ENCODE data around the gene FUT3. TPM values are rescaled to one million over a fixed set of nuclear protein-coding genes. Genes with fewer than 3 reads are reported as not detected.
"Not testable (repeated sequence)": the region's sequence is repeated elsewhere in the genome, so short reads cannot be mapped to it uniquely, and the experiment has no call there.

FUT3 gene
- total and polyA plus RNA-seq, 4 donors = 1.5 to 31.4 (median 18.2) TPM

DNA sequence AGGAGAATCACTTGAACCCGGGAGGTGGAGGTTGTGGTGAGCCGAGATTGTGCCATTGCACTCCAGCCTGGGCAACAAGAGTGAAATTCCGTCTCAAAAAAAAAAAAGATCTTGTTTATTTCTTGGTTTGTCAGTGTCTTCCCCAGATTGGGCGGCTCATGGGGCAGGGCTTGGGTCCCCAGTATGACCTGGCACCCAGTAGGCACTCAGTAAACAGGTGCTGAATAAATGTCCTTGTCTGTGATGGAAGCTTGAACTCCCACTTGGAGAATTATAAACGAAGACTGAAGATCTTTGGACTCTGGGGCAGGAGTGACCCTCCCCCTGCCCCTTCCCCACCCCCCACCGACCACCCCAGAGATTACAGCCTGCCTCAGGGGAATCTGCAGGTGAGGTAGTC is 28.9 kb upstream of the FUT3 start:
- ATAC-seq (ENCODE audit: insufficient read depth, low FRiP score) = no peak
- no peak overlapping the region for H3K27ac ChIP-seq (ENCODE audit: low read depth in 1 of 2, low read length in 1 of 2)
- peaks cover 0 to 6% (median 3%) of the 10 kb centered on the region in 5 donors for H3K4me1 ChIP-seq (ENCODE audit: control insufficient read depth in 5 of 5, insufficient read depth in 5 of 5, low read length in 5 of 5)
- H3K9me3 ChIP-seq (ENCODE audit: control insufficient read depth in 4 of 4, insufficient read depth in 3 of 4, low read length in 3 of 4) = no peaks in the 10 kb centered on the region
- no peak overlapping the region for H3K4me3 ChIP-seq
- DNase-seq = no peak
- peaks cover 0 to 5% (median 0%) of the 10 kb centered on the region in 3 donors for H3K27me3 ChIP-seq (ENCODE audit: control insufficient read depth in 3 of 3, insufficient read depth in 3 of 3, low read length in 2 of 3)
- TF ChIP-seq CTCF (IDR thresholded peaks at IDR 0.05; ENCODE audit: control extremely low read depth, extremely low read depth) = no peak
- H3K36me3 ChIP-seq (ENCODE audit: control insufficient read depth in 4 of 4, insufficient read depth in 4 of 4, low read length in 4 of 4) = no peaks in the 10 kb centered on the region
- 39 to 41% methylated on average over 6 of the region's 6 CpGs for WGBS, 2 donors
- no peak overlapping the region for H3K9ac ChIP-seq (ENCODE audit: insufficient read depth in 1 of 2, low read length in 2 of 2)

DNA sequence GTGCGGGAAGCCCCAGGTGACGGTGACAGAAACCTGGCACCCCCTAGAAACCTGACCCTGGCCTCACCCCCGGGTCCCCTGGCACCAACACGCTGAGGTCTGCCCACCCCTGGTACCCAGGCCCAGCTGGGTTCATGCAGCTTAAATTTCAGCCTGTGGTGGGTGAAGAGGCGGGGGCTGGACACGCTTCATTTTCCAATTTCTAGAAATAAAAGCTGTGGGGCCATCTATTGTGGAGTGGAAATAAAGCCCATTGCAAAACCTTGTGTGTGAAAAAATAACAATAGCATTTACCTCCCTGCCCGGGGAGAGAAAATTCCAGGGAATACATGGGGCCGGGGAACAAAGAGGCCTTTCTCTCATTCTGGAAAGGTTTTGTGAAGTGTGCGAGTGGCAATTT is 26.6 kb upstream of the FUT3 start:
- no peak overlapping the region for H3K4me3 ChIP-seq
- H3K27ac ChIP-seq (ENCODE audit: low read depth in 1 of 2, low read length in 1 of 2) = no peak overlapping the region
- ATAC-seq (ENCODE audit: insufficient read depth, low FRiP score) = no peak
- no peak overlapping the region for H3K9ac ChIP-seq (ENCODE audit: insufficient read depth in 1 of 2, low read length in 2 of 2)
- peaks cover 0 to 5% (median 0%) of the 10 kb centered on the region in 3 donors for H3K27me3 ChIP-seq (ENCODE audit: control insufficient read depth in 3 of 3, insufficient read depth in 3 of 3, low read length in 2 of 3)
- no peak for TF ChIP-seq CTCF (IDR thresholded peaks at IDR 0.05; ENCODE audit: control extremely low read depth, extremely low read depth)
- H3K9me3 ChIP-seq (ENCODE audit: control insufficient read depth in 4 of 4, insufficient read depth in 3 of 4, low read length in 3 of 4) = no peaks in the 10 kb centered on the region
- no peaks in the 10 kb centered on the region for H3K36me3 ChIP-seq (ENCODE audit: control insufficient read depth in 4 of 4, insufficient read depth in 4 of 4, low read length in 4 of 4)
- peaks cover 0 to 6% (median 3%) of the 10 kb centered on the region in 5 donors for H3K4me1 ChIP-seq (ENCODE audit: control insufficient read depth in 5 of 5, insufficient read depth in 5 of 5, low read length in 5 of 5)
- 86 to 88% methylated on average over 9 of the region's 9 CpGs for WGBS, 2 donors
- no peak for DNase-seq

- 83 to 87% methylated on average over 8 of the region's 8 CpGs for WGBS, 2 donors
- H3K27ac ChIP-seq (ENCODE audit: low read depth in 1 of 2, low read length in 1 of 2) = no peak overlapping the region
- H3K27me3 ChIP-seq (ENCODE audit: control insufficient read depth in 3 of 3, insufficient read depth in 3 of 3, low read length in 2 of 3) = peaks cover 0 to 5% (median 0%) of the 10 kb centered on the region in 3 donors
- no peak for TF ChIP-seq CTCF (IDR thresholded peaks at IDR 0.05; ENCODE audit: control extremely low read depth, extremely low read depth)
- H3K4me1 ChIP-seq (ENCODE audit: control insufficient read depth in 5 of 5, insufficient read depth in 5 of 5, low read length in 5 of 5) = peaks cover 0 to 6% (median 3%) of the 10 kb centered on the region in 5 donors
- ATAC-seq (ENCODE audit: insufficient read depth, low FRiP score) = no peak
- DNase-seq = no peak
- H3K9ac ChIP-seq (ENCODE audit: insufficient read depth in 1 of 2, low read length in 2 of 2) = no peak overlapping the region
- no peaks in the 10 kb centered on the region for H3K9me3 ChIP-seq (ENCODE audit: control insufficient read depth in 4 of 4, insufficient read depth in 3 of 4, low read length in 3 of 4)
- H3K4me3 ChIP-seq = no peak overlapping the region
- H3K36me3 ChIP-seq (ENCODE audit: control insufficient read depth in 4 of 4, insufficient read depth in 4 of 4, low read length in 4 of 4) = no peaks in the 10 kb centered on the region
Observed at GRCh38 chr19:5877427-5877826, 26.2 kb upstream of the FUT3 start.

DNA sequence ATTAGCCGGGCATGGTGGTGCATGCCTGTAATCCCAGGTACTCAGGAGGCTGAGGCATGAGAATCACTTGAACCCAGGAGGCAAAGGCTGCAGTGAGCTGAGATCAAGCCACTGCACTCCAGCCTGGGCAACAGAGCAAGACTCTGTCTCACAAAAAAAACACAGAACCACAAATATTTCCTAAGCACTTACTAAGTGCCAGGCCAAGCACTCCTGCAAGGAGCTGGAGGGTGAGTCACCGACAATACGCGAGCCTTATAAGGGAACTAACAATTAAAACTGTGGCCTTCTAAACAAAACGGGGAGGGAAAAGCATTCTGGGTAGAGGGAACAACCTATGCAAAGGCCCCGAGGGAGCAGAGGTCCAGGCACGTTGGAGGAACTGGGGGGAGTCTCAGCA is 23.2 kb upstream of the FUT3 start:
- ATAC-seq (ENCODE audit: insufficient read depth, low FRiP score); H3K4me1 ChIP-seq (ENCODE audit: control insufficient read depth in 5 of 5, insufficient read depth in 5 of 5, low read length in 5 of 5): not testable (repeated sequence)

More for the DNA sequence above, 23.2 kb upstream of the FUT3 start:
- H3K9me3 ChIP-seq (ENCODE audit: control insufficient read depth in 4 of 4, insufficient read depth in 3 of 4, low read length in 3 of 4); DNase-seq; H3K27ac ChIP-seq (ENCODE audit: low read depth in 1 of 2, low read length in 1 of 2); H3K9ac ChIP-seq (ENCODE audit: insufficient read depth in 1 of 2, low read length in 2 of 2); H3K4me3 ChIP-seq; H3K27me3 ChIP-seq (ENCODE audit: control insufficient read depth in 3 of 3, insufficient read depth in 3 of 3, low read length in 2 of 3); H3K36me3 ChIP-seq (ENCODE audit: control insufficient read depth in 4 of 4, insufficient read depth in 4 of 4, low read length in 4 of 4): not testable (repeated sequence)
- 81 to 85% methylated on average over 7 of the region's 7 CpGs for whole genome bisulfite sequencing, 2 donors
